Stimulated activated CD4-positive, alpha-beta T cell treated with anti-CD3 and anti-CD28 coated beads, Interleukin-4, amount 100 ng/mL, for 4 hours (primary cell): ENCODE data around the gene ECHS1.

Experiments
- DNase-seq, 2 experiments: peaks; one replicate each; pipeline ENCODE4 v3.0.0-alpha.2; 2020

Gene ECHS1

DNA sequence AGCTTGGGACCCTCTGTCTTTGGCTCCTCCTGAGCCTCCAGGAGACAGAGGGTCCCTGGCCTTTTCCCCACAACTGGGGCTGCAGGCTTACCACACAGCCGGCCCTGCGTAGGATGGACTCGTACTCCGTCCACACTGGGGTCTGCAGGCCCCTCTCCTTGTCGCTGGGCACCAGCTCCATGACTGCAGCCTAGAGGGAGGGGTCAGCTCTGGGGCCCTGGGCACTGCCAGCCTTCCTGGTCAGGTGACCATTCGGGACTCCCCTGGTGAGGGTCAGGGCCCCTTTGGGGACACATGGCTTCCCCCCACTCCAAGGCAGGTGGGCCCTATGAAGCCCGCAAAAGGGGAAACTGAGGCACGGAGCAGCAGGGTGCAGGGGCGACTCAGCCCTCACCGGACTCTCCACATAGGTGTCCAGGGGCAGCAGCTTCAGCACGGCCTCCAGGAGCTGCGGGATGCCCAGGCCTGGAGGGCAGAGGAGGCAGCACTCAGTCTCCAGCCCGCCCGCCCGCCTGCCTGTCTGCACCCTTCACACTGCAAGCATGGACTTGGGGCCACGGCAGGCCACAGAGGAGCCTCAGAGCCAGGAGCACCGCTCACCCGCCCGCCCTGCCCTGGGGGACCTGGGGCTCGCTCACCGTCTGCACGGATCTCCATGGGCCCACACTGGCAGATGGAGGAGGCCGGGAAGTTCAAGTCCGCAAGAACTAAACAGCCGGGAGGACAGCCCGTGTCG, 16.4 kb downstream of the ECHS1 start:
- DNase-seq = no peak

DNA sequence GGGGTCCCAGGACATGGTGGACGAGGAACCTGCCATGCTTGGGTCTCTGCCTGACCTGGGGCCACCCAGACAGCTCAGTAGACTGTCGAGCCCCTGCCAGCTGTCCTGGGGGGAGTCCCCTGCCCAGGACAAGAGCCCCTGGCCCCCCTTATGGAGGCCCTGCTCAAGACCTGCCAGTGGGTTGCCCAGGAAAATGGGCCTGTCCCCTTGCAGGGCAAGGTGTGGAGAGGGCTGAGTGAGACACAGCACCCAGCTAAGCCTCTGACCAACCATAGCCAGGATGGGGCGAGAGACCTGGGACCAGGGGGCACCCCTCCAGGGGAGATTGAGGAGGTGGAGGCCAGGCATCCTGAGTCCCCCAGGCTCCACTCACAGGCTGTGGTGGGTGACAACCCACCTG, 17.2 kb downstream of the ECHS1 start:
- DNase-seq = no peak

DNA sequence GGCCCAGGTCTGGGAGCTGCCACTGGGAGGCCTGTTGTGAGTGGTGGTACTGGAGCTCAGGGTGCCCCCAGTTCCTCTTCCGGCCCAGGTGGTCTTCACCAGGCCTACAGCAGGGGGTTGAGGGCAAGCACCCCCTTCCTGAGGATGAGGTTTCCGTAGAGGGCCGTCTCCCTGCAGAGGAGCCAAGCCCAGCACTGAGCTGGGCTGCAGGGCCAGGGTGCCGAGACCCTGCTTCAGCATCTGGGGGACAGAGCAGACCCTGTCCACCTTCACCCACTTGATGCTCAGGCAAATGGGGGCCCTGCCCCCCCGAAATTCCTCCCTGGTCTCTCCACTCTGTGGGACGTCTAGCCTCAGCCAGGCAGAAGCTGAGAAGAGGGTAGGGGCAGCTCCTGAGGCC, 17.9 kb downstream of the ECHS1 start:
- no peak for DNase-seq

GRCh38 chr10:133354672-133355240, 18.4 kb downstream of the ECHS1 start:
- DNase-seq = no peak

DNA sequence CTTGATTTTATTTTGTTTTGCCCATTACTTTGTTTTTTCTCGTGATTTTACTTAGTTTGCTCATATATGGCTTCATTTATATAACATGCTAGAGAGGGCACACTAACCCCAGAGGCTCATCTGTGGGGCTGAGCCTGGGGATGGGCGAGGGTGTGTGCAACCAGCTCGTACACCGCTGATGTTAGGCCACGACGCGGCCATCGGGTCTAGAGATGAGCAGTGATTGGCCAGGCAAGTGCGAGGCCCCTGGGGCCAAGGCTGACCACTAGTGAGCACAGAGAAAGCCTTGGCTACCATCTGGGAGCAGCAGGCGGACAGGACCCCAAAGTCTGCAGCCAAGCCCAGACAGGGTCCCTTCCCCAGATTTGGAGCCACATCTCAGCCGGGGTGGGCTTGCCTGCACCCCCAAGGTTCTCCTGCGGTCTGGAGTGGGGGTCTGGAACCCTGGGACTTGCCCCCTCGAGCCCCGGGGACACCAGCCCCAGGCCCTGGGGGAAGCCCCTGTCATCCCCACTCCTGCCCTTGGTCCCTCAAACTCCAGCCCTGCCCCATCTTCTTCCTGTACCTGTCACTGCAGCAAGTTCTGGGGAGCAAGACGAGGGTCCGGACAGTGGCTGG, 19.1 kb downstream of the ECHS1 start:
- no peak for DNase-seq

GRCh38 chr10:133353202-133353959, 19.8 kb downstream of the ECHS1 start:
- no peak for DNase-seq

GRCh38 chr10:133351408-133352318, 21.5 kb downstream of the ECHS1 start:
- no peak for DNase-seq

- no peak for DNase-seq
Observed at GRCh38 chr10:133350950-133351329, 22.2 kb downstream of the ECHS1 start.

DNA sequence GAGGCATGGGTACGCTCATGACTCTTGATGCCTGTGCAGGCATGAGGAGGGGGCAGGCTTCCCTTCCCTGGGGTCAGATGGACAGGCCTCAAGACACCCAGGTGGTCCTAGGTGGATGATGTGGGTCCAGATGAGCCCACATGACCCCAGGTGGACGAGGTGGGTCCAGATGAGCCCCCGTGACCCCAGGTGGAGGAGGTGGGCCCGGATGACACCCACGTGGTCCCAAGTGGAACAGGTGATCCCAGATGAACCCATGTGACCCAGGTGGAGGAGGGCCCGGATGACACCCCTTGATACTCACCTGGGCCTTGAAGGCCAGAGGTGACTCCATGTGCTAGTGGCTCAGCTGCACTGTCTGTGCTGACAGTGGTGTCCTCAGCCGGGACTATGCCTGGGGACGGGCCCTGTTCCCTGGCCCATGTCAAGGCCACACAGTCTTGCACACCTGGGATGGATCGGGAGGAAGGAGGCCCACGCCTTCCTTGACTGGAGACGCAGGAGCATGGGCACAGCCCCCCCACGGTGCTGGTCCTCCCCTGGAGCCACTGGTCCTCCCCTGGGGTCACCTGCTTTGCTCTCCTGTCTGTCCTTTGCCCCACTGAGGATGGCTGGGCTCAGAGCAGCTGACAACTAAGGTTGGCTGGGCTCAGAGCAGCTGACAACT, 22.7 kb downstream of the ECHS1 start:
- DNase-seq = no peak

GRCh38 chr10:133349577-133350011, 23.6 kb downstream of the ECHS1 start:
- DNase-seq = no peak

GRCh38 chr10:133349160-133349568, 24.0 kb downstream of the ECHS1 start:
- no peak for DNase-seq

DNA sequence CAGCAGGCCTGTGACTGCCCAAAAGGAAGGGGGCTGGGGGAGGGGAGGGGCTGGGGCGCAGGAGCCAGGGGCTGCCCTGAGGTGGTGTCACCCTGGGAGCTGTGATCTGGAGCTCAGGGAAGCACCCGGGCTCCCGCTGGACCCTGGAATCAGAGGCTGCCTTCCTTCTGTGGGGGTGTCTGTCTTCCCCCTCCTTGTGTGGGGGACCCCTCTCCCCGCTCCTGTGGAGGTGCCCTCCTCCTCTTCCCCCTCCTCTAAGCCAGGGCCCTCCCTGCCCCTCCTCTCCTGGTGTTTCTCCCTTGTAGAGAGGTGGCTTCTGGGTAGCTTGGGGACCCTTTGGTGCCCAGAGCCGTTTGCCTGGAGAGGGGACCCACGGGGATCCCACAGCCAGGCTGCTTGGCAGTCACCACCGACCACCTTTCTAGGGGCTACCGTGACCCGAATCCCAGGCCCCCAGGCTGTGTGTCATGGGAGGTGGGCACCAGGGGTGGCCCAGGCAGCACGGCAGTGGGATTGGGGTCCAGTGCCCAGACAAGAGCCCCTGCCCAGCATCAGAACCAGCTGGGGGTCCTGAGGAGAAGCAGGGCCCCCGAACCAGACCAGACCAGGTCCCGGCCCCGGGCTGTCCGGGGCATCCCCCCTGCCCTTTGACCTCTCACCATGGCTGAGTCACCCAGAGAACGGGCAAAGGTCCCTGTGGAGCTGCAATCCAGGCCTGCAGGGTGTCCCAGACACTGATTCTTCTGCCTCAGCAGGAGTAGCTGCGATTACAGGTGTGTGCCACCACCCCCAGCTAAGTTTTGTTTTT, 25.2 kb downstream of the ECHS1 start:
- no peak for DNase-seq

GRCh38 chr10:133346413-133346812, 26.7 kb downstream of the ECHS1 start:
- no peak for DNase-seq

GRCh38 chr10:133344236-133344635, 28.9 kb downstream of the ECHS1 start:
- no peak for DNase-seq

GRCh38 chr10:133343558-133343957, 29.6 kb downstream of the ECHS1 start:
- DNase-seq = no peak

GRCh38 chr10:133342942-133343341, 30.2 kb downstream of the ECHS1 start:
- DNase-seq = no peak

- DNase-seq = no peak
Observed at GRCh38 chr10:133341983-133342382, 31.2 kb downstream of the ECHS1 start.

GRCh38 chr10:133339708-133340380, 33.3 kb downstream of the ECHS1 start:
- no peak for DNase-seq

GRCh38 chr10:133338080-133339071, 34.8 kb downstream of the ECHS1 start:
- no peak for DNase-seq
